HepG2 (cell line): ENCODE measurements around the gene SPHK1. TPM values are rescaled to one million over a fixed set of nuclear protein-coding genes. Genes with fewer than 3 reads are reported as not detected.
A peak's percentile ranks its signal among the peaks of the same experiment; 100 is the strongest.

ENCODE experiments used
- ASH2L ChIP-seq: fragments of 300-600, 200-600 bp; sonication (generic); IDR thresholded peaks from 2 replicates; pipeline ENCODE4 v1.7.0; 2017; ENCODE audit warnings: low read depth, mild to moderate bottlenecking, moderate library complexity, mixed read lengths, low read length; ENCODE audit not compliant: insufficient read length
- ATRX ChIP-seq: sonication (generic); formaldehyde crosslinking; IDR thresholded peaks from 2 replicates; pipeline ENCODE4 v1.4.0; 2020; ENCODE audit warnings: missing genetic modification reagents, borderline replicate concordance
- EHMT2 ChIP-seq: fragments of 200-600 bp; sonication (generic); IDR thresholded peaks from 2 replicates; pipeline ENCODE4 v1.7.0; 2017; ENCODE audit warnings: antibody characterized with exemption, low read depth, low read length, borderline replicate concordance
- ELF1 ChIP-seq: sonication (generic); formaldehyde crosslinking; IDR thresholded peaks from 2 replicates; pipeline ENCODE4 v1.4.0; 2020; ENCODE audit warnings: missing genetic modification reagents
- FOXK2 ChIP-seq: fragments of 450-650 bp; IDR thresholded peaks from 2 replicates; pipeline ENCODE4 v1.6.1; 2016
- HOXA3 ChIP-seq: sonication (generic); formaldehyde crosslinking; IDR thresholded peaks from 2 replicates; pipeline ENCODE4 v1.5.0; 2020; ENCODE audit warnings: missing genetic modification reagents
- JARID2 ChIP-seq: sonication (generic); formaldehyde crosslinking; IDR thresholded peaks from 2 replicates; pipeline ENCODE4 v1.8.1; 2023; ENCODE audit warnings: missing genetic modification reagents, inconsistent platforms; ENCODE audit not compliant: insufficient replicate concordance
- MAZ ChIP-seq, 2 experiments: sonication (generic) in 1 of 2; formaldehyde crosslinking in 1 of 2; IDR thresholded peaks; 2 replicates each; pipeline versions ENCODE4 v1.5.0 to v1.6.1; 2012 to 2020; ENCODE audit warnings: low read depth in 2 of 2, mild to moderate bottlenecking in 2 of 2, borderline replicate concordance in 1 of 2, improper control_type of control experiment in 1 of 2, low read length in 1 of 2, missing genetic modification reagents in 1 of 2, moderate library complexity in 1 of 2
- PPARG ChIP-seq: conservative IDR thresholded peaks from 2 replicates; pipeline ENCODE4 v1.6.1; 2016; ENCODE audit warnings: missing biosample characterization, missing genetic modification reagents
- PRDM15 ChIP-seq: sonication (generic); formaldehyde crosslinking; IDR thresholded peaks from 2 replicates; pipeline ENCODE4 v1.4.0; 2020; ENCODE audit warnings: missing genetic modification reagents
- SCMH1 ChIP-seq: sonication (generic); formaldehyde crosslinking; IDR thresholded peaks from 2 replicates; pipeline ENCODE4 v1.9.0; 2021; ENCODE audit warnings: missing genetic modification reagents, mild to moderate bottlenecking, borderline replicate concordance
- SRSF1 ChIP-seq: fragments of 200-400 bp; formaldehyde crosslinking; optimal IDR thresholded peaks from 2 replicates; pipeline ENCODE3; 2017; ENCODE audit warnings: mild to moderate bottlenecking, low read depth, low read length, moderate library complexity
- TCF7L2 ChIP-seq: IDR thresholded peaks from 2 replicates; pipeline ENCODE4 v1.6.1; 2011; ENCODE audit warnings: mild to moderate bottlenecking, low read depth, low read length, moderate library complexity
- THAP8 ChIP-seq: sonication (generic); formaldehyde crosslinking; IDR thresholded peaks from 2 replicates; pipeline ENCODE4 v1.5.1; 2020; ENCODE audit warnings: missing genetic modification reagents, mild to moderate bottlenecking, borderline replicate concordance
- ZBTB39 ChIP-seq: sonication (generic); formaldehyde crosslinking; IDR thresholded peaks from 2 replicates; pipeline ENCODE4 v1.5.0; 2020; ENCODE audit warnings: missing genetic modification reagents
- ZMYM4 ChIP-seq: sonication (generic); formaldehyde crosslinking; IDR thresholded peaks from 2 replicates; pipeline ENCODE4 v1.8.1; 2023; ENCODE audit warnings: mild to moderate bottlenecking, missing genetic modification reagents
- ZNF234 ChIP-seq: sonication (generic); formaldehyde crosslinking; conservative IDR thresholded peaks from 2 replicates; pipeline ENCODE4 v1.5.1; 2020; ENCODE audit warnings: mild to moderate bottlenecking, missing genetic modification reagents
- ZNF484 ChIP-seq: sonication (generic); formaldehyde crosslinking; IDR thresholded peaks from 2 replicates; pipeline ENCODE4 v1.5.1; 2020; ENCODE audit warnings: mild to moderate bottlenecking, low read depth, missing genetic modification reagents, borderline replicate concordance
- ZNF546 ChIP-seq: sonication (generic); formaldehyde crosslinking; conservative IDR thresholded peaks from 2 replicates; pipeline ENCODE4 v1.8.1; 2023; ENCODE audit warnings: mild to moderate bottlenecking, missing genetic modification reagents
- ZNF547 ChIP-seq: sonication (generic); formaldehyde crosslinking; IDR thresholded peaks from 2 replicates; pipeline ENCODE4 v1.5.1; 2020; ENCODE audit warnings: mild to moderate bottlenecking, missing genetic modification reagents
- ZNF572 ChIP-seq: sonication (generic); formaldehyde crosslinking; IDR thresholded peaks from 2 replicates; pipeline ENCODE4 v1.5.1; 2020; ENCODE audit warnings: mild to moderate bottlenecking, missing genetic modification reagents
- ZNF780A ChIP-seq: sonication (generic); formaldehyde crosslinking; IDR thresholded peaks from 2 replicates; pipeline ENCODE4 v1.8.0; 2022; ENCODE audit warnings: mild to moderate bottlenecking, missing genetic modification reagents, moderate library complexity
- polyA plus RNA-seq, 8 experiments: library from polyadenylated mRNA; depleted of rRNA in 3 of 8; stranded (reverse) in 7 of 8; unstranded in 1 of 8; fragments of >200 nt; fragmentation: Illumina TruSeq in 4 of 8; extraction: Trizol in 4 of 8; gene quantifications; 2 replicates each; pipeline versions ENCODE4 v1.2.1 to v1.2.3, GENCODE V29; 2011 to 2016; ENCODE audit warnings: low read depth in 4 of 8, missing spikeins in 1 of 8, mixed read lengths in 1 of 8; ENCODE audit not compliant: insufficient read depth in 1 of 8
- total RNA-seq, 5 experiments: library from RNA; depleted of rRNA; stranded (reverse); fragments of >200 nt; fragmentation: Illumina TruSeq; extraction: Trizol; gene quantifications; 2 replicates each; pipeline ENCODE4 v1.2.3, GENCODE V29; 2016; ENCODE audit warnings: low read depth in 1 of 5

SPHK1 gene
- total and polyA plus RNA-seq, 2 of the 13 experiments (the other 11 are each of a cell fraction or from before 2014, with no cell fraction given) = 129 to 160 TPM

GRCh38 chr17:76376318-76377133 lies 7.9 kb upstream of the SPHK1 start (continued):
- TF ChIP-seq PRDM15 (CRISPR knock-in tag) (peak; percentile 69; the same call in 1 of the 2 replicates), ELF1 (CRISPR knock-in tag) (peak; percentile 89), SRSF1 (peak; percentile 60), ZNF780A (CRISPR knock-in tag) (no peak), PPARG (CRISPR knock-in tag) (peak; percentile 91; the same call in 1 of the 2 replicates), FOXK2 (peak; percentile 55; the same call in 1 of the 2 replicates), ZNF234 (CRISPR knock-in tag) (0 out of 2 replicates have a peak, but pooled peaks have one; percentile 11), ZNF484 (CRISPR knock-in tag) (0 out of 2 replicates have a peak, but pooled peaks have one; percentile 22), ASH2L (peak; percentile 67), TCF7L2 (no peak; the same call in 1 of the 2 replicates), ZNF547 (CRISPR knock-in tag) (no peak; the same call in 1 of the 2 replicates), ZNF572 (CRISPR knock-in tag) (0 out of 2 replicates have a peak, but pooled peaks have one; percentile 92), JARID2 (CRISPR knock-in tag) (no peak), SCMH1 (CRISPR knock-in tag) (no peak), ZMYM4 (CRISPR knock-in tag) (no peak; the same call in 1 of the 2 replicates), EHMT2 (no peak), ZBTB39 (CRISPR knock-in tag) (0 out of 2 replicates have a peak, but pooled peaks have one; percentile 8), ATRX (CRISPR knock-in tag) (no peak), ZNF546 (CRISPR knock-in tag) (no peak), HOXA3 (CRISPR knock-in tag) (peak; percentile 89), THAP8 (CRISPR knock-in tag) (no peak), MAZ (IDR thresholded peaks at IDR 0.05; ENCODE audit: borderline replicate concordance, low read depth, low read length) (0 out of 2 replicates have a peak, but pooled peaks have one; percentile 15), MAZ (CRISPR knock-in tag; IDR thresholded peaks at IDR 0.05; ENCODE audit: low read depth) (peak; percentile 57; the same call in 1 of the 2 replicates)
